Measurements from ENCODE around the gene BAK1. TPM values are rescaled to one million over a fixed set of nuclear protein-coding genes. Genes with fewer than 3 reads are reported as not detected.

Gene BAK1
- total RNA-seq, 6 donors from 2014 or later = 9.2 to 23.5 (median 13.7) TPM

- peak overlapping the region; percentile 22 to 90 (median 60) for H3K27ac ChIP-seq
- TF ChIP-seq CTCF (IDR thresholded peaks at IDR 0.05) = no peak
- TF ChIP-seq POLR2A (IDR thresholded peaks at IDR 0.05) = no peak
- no peak for TF ChIP-seq EP300 (IDR thresholded peaks at IDR 0.05)
- TF ChIP-seq POLR2AphosphoS5 (IDR thresholded peaks at IDR 0.05) = no peak
- DNase-seq = no peak
- peaks cover 0 to 8% (median 0%) of the 10 kb centered on the region in 4 donors for H3K27me3 ChIP-seq
- no peaks in the 10 kb centered on the region for H3K9me3 ChIP-seq
- peak overlapping the region in 2 of 4 donors; percentile 2 to 10 for H3K4me3 ChIP-seq
- WGBS, 2 donors = 68 to 76% methylated on average over 6 of the region's 6 CpGs
- H3K36me3 ChIP-seq = peaks cover 0 to 29% (median 0%) of the 10 kb centered on the region in 4 donors
- H3K4me1 ChIP-seq = peaks cover 40 to 87% (median 59%) of the 10 kb centered on the region in 4 donors
- ATAC-seq (ENCODE audit: low FRiP score in 2 of 2) = no peak
Observed at GRCh38 chr6:33623895-33624381, 43.9 kb upstream of the BAK1 start.

- Histone ChIP-seq H3K27ac (peak overlapping the region; percentile 90 to 94 (median 93)), H3K27me3 (peaks cover 0 to 8% (median 0%) of the 10 kb centered on the region in 4 donors), H3K4me1 (peaks cover 38 to 77% (median 48%) of the 10 kb centered on the region in 4 donors), H3K9me3 (no peaks in the 10 kb centered on the region), H3K4me3 (peak overlapping the region in 3 of 4 donors; percentile 68 to 84 (median 71)), H3K36me3 (peaks cover 0 to 29% (median 0%) of the 10 kb centered on the region in 4 donors)
- ATAC-seq (ENCODE audit: low FRiP score in 2 of 2) (peak; percentile 15 to 52), DNase-seq (peak in 1 of 2 donors; percentile 77)
- WGBS, 2 donors = 41 to 45% methylated on average over 7 to 12 of the region's 12 CpGs
- TF ChIP-seq EP300 (IDR thresholded peaks at IDR 0.05) (peak in 1 of 4 donors; percentile 55), CTCF (IDR thresholded peaks at IDR 0.05) (no peak), POLR2AphosphoS5 (IDR thresholded peaks at IDR 0.05) (peak in 1 of 2 donors; percentile 40), POLR2A (IDR thresholded peaks at IDR 0.05) (peak in 2 of 4 donors; percentile 11 to 19)
Observed at GRCh38 chr6:33622456-33623431, 42.7 kb upstream of the BAK1 start.

- DNase-seq (peak; percentile 58 to 88), ATAC-seq (ENCODE audit: low FRiP score in 2 of 2) (peak; percentile 51 to 73)
- no peak for TF ChIP-seq POLR2AphosphoS5 (IDR thresholded peaks at IDR 0.05)
- peak in 1 of 4 donors; percentile 45 for TF ChIP-seq POLR2A (IDR thresholded peaks at IDR 0.05)
- WGBS, 2 donors = 7 to 8% methylated on average over 17 to 39 of the region's 39 CpGs
- H3K27ac ChIP-seq = peak overlapping the region; percentile 90 to 94 (median 93)
- H3K36me3 ChIP-seq = peaks cover 0 to 22% (median 0%) of the 10 kb centered on the region in 4 donors
- peaks cover 0 to 8% (median 0%) of the 10 kb centered on the region in 4 donors for H3K27me3 ChIP-seq
- peaks cover 33 to 71% (median 44%) of the 10 kb centered on the region in 4 donors for H3K4me1 ChIP-seq
- peak overlapping the region; percentile 68 to 93 (median 78) for H3K4me3 ChIP-seq
- no peaks in the 10 kb centered on the region for H3K9me3 ChIP-seq
Observed at GRCh38 chr6:33621711-33622388, 41.8 kb upstream of the BAK1 start.

GRCh38 chr6:33620856-33621710 lies 41.0 kb upstream of the BAK1 start, which contains the start of gene ITPR3:
Gene ITPR3, plus strand, starts transcription at chr6:33621322. Its CDS starts 281 bp downstream, at chr6:33621603.
- Histone ChIP-seq H3K4me1 (peaks cover 33 to 71% (median 44%) of the 10 kb centered on the region in 4 donors), H3K4me3 (peak within 1 kb of the TSS; percentile 68 to 93 (median 78)), H3K36me3 (peaks cover 0 to 18% (median 0%) of the 10 kb centered on the region in 4 donors), H3K9me3 (no peaks in the 10 kb centered on the region), H3K27me3 (peaks cover 0 to 8% (median 0%) of the 10 kb centered on the region in 4 donors), H3K27ac (peak within 1 kb of the TSS; percentile 90 to 94 (median 93))
- ATAC-seq (ENCODE audit: low FRiP score in 2 of 2) (peak; percentile 55 to 76), DNase-seq (peak; percentile 76 to 93)
- TF ChIP-seq CTCF (IDR thresholded peaks at IDR 0.05) (peak in 2 of 6 experiments; percentile 17 to 18), EP300 (IDR thresholded peaks at IDR 0.05) (no peak), POLR2AphosphoS5 (IDR thresholded peaks at IDR 0.05) (peak in 1 of 2 donors; percentile 18), POLR2A (IDR thresholded peaks at IDR 0.05) (peak in 2 of 4 donors; percentile 21 to 58)
- WGBS, 2 donors = 0% methylated on average over 1 to 37 of the region's 99 CpGs

All from upper lobe of left lung (tissue), 6 donors.